Thyroid gland (tissue), 4 donors: ENCODE results near the gene VWF.

Experiments used
- CTCF ChIP-seq, 6 experiments: fragments of 200-600 bp in 3 of 6; fragments of 450-650 bp in 3 of 6; sonication (generic) in 3 of 6; IDR thresholded peaks; one replicate each; pipeline ENCODE4 v1.5.1; 2016 to 2019; ENCODE audit warnings: antibody characterized with exemption in 6 of 6, mild to moderate bottlenecking in 2 of 6, inconsistent platforms in 1 of 6, moderate library complexity in 1 of 6
- POLR2A ChIP-seq, 2 donors: fragments of 450-650 bp; IDR thresholded peaks; one replicate each; pipeline ENCODE4 v1.6.1; 2017; ENCODE audit warnings: antibody characterized with exemption in 2 of 2, mild to moderate bottlenecking in 2 of 2, moderate library complexity in 1 of 2

- TF ChIP-seq CTCF (IDR thresholded peaks at IDR 0.05) (no peak), POLR2A (IDR thresholded peaks at IDR 0.05) (no peak)
Observed at GRCh38 chr12:6062395-6062756, 62.1 kb downstream of the VWF start.
